Breast epithelium (tissue), 4 donors: ENCODE results near the gene ZNRF4. TPM values are rescaled to one million over a fixed set of nuclear protein-coding genes. Genes with fewer than 3 reads are reported as not detected.
"Not testable (repeated sequence)": the region's sequence is repeated elsewhere in the genome, so short reads cannot be mapped to it uniquely, and the experiment has no call there.

Experiments
- DNase-seq, 2 donors: peaks; one replicate each; pipeline ENCODE4 v3.0.0-alpha.2; 2019; ENCODE audit warnings: low spot score in 2 of 2
- H3K27ac ChIP-seq, 2 donors: fragments of 200-600 bp; sonication (generic) in 1 of 2; one replicate each; pipeline ENCODE4 v1.5.1; 2016 to 2019; ENCODE audit warnings: mild to moderate bottlenecking in 1 of 2
- H3K27me3 ChIP-seq, 2 donors: fragments of 200-600 bp; sonication (generic) in 1 of 2; one replicate each; pipeline versions ENCODE4 v1.5.1 to v1.6.0; 2017 to 2019; ENCODE audit warnings: control low read depth in 1 of 2, mild to moderate bottlenecking in 1 of 2
- H3K36me3 ChIP-seq: fragments of 200-600 bp; one replicate; pipeline ENCODE4 v1.5.1; 2019
- H3K4me1 ChIP-seq, 2 donors: fragments of 200-600 bp; sonication (generic); one replicate each; pipeline ENCODE4 v1.5.1; 2016 to 2019; ENCODE audit warnings: control low read depth in 1 of 2
- H3K4me3 ChIP-seq, 3 donors: fragments of 200-600 bp; sonication (generic); 1 replicate in 2 of 3; 2 replicates in 1 of 3; pipeline ENCODE4 v1.5.1; 2016 to 2019; ENCODE audit warnings: mild to moderate bottlenecking in 3 of 3, moderate library complexity in 2 of 3
- H3K9me3 ChIP-seq, 2 donors: fragments of 200-600 bp; sonication (generic) in 1 of 2; one replicate each; pipeline ENCODE4 v1.5.1; 2016 to 2019; ENCODE audit warnings: control low read depth in 1 of 2
- CTCF ChIP-seq, 3 donors: fragments of 450-650 bp; IDR thresholded peaks; one replicate each; pipeline ENCODE4 v1.5.1; 2016 to 2017; ENCODE audit warnings: antibody characterized with exemption in 3 of 3, mild to moderate bottlenecking in 3 of 3, moderate library complexity in 3 of 3
- POLR2A ChIP-seq: fragments of 450-650 bp; IDR thresholded peaks from one replicate; pipeline ENCODE4 v1.6.1; 2016; ENCODE audit warnings: antibody characterized with exemption, mild to moderate bottlenecking, moderate library complexity
- POLR2AphosphoS5 ChIP-seq, 3 donors: sonication (generic); formaldehyde crosslinking; IDR thresholded peaks; one replicate each; pipeline ENCODE4 v1.6.1; 2017; ENCODE audit warnings: antibody characterized with exemption in 3 of 3
- intact Hi-C: fragments of 100-400 bp; cut with DNase I; formaldehyde crosslinking; loops from one replicate; pipeline ENCODE4 v1.15.1; 2023; ENCODE audit warnings: low total_unique reads
- total RNA-seq, 3 donors: library from RNA; depleted of rRNA; stranded (reverse); fragments of >200 nt; gene quantifications; one replicate each; pipeline ENCODE4 v1.1.0, GENCODE V29; 2016

ZNRF4 gene
- total RNA-seq, 3 donors from 2014 or later: not detected

GRCh38 chr19:5436106-5436947, 18.9 kb upstream of the ZNRF4 start:
- H3K27ac ChIP-seq: no peak overlapping the region
- H3K27me3 ChIP-seq: peaks cover 0 to 26% of the 10 kb centered on the region in 2 donors
- H3K4me1 ChIP-seq: no peaks in the 10 kb centered on the region
- intact Hi-C loops: no loop called here
- TF ChIP-seq POLR2AphosphoS5 (IDR thresholded peaks at IDR 0.05) (no peak), POLR2A (no peak), CTCF (IDR thresholded peaks at IDR 0.05) (no peak)
- H3K4me3 ChIP-seq: peak overlapping the region in 1 of 3 donors; percentile 22
- DNase-seq: no peak
- no peaks in the 10 kb centered on the region for H3K9me3 ChIP-seq
- H3K36me3 ChIP-seq: no peaks in the 10 kb centered on the region

- Histone ChIP-seq H3K4me3 (peak overlapping the region in 1 of 3 donors; percentile 22), H3K9me3 (no peaks in the 10 kb centered on the region), H3K36me3 (no peaks in the 10 kb centered on the region), H3K27me3 (peaks cover 0 to 28% of the 10 kb centered on the region in 2 donors), H3K4me1 (no peaks in the 10 kb centered on the region), H3K27ac (no peak overlapping the region)
- TF ChIP-seq POLR2AphosphoS5 (IDR thresholded peaks at IDR 0.05) (no peak), CTCF (IDR thresholded peaks at IDR 0.05) (no peak)
- DNase-seq: no peak
- intact Hi-C loops: no loop called here
Observed at GRCh38 chr19:5436948-5437306, 18.3 kb upstream of the ZNRF4 start.

GRCh38 chr19:5438756-5439155, 16.5 kb upstream of the ZNRF4 start:
- H3K4me3 ChIP-seq, H3K36me3 ChIP-seq, DNase-seq, intact Hi-C loops, H3K9me3 ChIP-seq, H3K4me1 ChIP-seq, H3K27ac ChIP-seq: not testable (repeated sequence)
- peaks cover 0 to 29% of the 10 kb centered on the region in 2 donors for H3K27me3 ChIP-seq

GRCh38 chr19:5439452-5439851, 15.8 kb upstream of the ZNRF4 start:
- no peaks in the 10 kb centered on the region for H3K9me3 ChIP-seq
- H3K4me1 ChIP-seq: no peaks in the 10 kb centered on the region
- peaks cover 0 to 35% of the 10 kb centered on the region in 2 donors for H3K27me3 ChIP-seq
- H3K4me3 ChIP-seq: no peak overlapping the region
- intact Hi-C loops: no loop called here
- H3K36me3 ChIP-seq: no peaks in the 10 kb centered on the region
- DNase-seq: no peak
- no peak overlapping the region for H3K27ac ChIP-seq
- TF ChIP-seq CTCF (IDR thresholded peaks at IDR 0.05) (no peak), POLR2AphosphoS5 (IDR thresholded peaks at IDR 0.05) (no peak), POLR2A (no peak)

GRCh38 chr19:5440299-5440698, 14.9 kb upstream of the ZNRF4 start:
- H3K4me1 ChIP-seq: no peaks in the 10 kb centered on the region
- H3K4me3 ChIP-seq: no peak overlapping the region
- intact Hi-C loops: no loop called here
- H3K27ac ChIP-seq: no peak overlapping the region
- no peak for DNase-seq
- no peaks in the 10 kb centered on the region for H3K9me3 ChIP-seq
- peaks cover 0 to 35% of the 10 kb centered on the region in 2 donors for H3K27me3 ChIP-seq
- TF ChIP-seq CTCF (IDR thresholded peaks at IDR 0.05): no peak
- no peak for TF ChIP-seq POLR2A
- no peak for TF ChIP-seq POLR2AphosphoS5 (IDR thresholded peaks at IDR 0.05)
- no peaks in the 10 kb centered on the region for H3K36me3 ChIP-seq
